GM20000 (cell line): ENCODE results near the gene NSUN2.
"Not testable (repeated sequence)": the region's sequence is repeated elsewhere in the genome, so short reads cannot be mapped to it uniquely, and the experiment has no call there.

Experiments used
- DNase-seq: peaks from one replicate; pipeline ENCODE4 v3.0.0; 2012; ENCODE audit warnings: low spot score
- CTCF ChIP-seq: IDR thresholded peaks from 2 replicates; pipeline ENCODE4 v1.5.1; 2012; ENCODE audit warnings: mild to moderate bottlenecking, control low read depth; ENCODE audit errors: extremely low read depth, missing control alignments

NSUN2 gene

DNA sequence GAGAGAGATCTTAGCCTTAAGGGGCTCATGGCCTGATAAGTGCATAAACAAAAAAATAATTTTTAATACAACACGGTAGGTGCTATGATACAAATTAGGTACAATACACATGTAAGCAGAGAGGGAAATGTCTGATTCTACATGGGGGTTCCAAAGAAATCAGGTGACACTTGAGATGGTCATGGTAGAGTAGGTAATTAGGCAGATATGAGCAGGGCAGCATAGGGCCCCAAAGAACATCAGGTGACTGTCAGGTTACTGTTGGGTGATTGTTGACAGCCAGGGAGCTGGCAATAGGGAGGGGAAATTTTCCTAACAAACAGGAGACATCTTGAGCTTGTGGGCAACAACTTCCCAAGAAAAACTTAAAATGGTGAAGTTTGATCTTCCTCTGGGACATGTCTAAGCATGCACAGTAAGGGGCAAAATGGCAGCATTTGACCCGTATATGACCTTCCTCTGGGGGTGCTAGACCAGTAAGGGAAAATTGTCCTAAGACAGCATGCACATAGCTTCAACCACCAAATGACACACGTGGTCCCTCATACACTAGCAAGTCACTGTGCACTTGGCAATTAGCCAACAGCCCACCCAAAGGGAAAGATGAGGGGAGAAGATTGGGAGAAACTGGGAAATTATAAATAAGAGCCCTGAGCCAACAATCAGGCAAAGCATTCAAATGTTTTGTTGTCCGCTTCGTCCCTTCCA is 43.1 kb upstream of the NSUN2 start:
- no peak for DNase-seq
- TF ChIP-seq CTCF: no peak

DNA sequence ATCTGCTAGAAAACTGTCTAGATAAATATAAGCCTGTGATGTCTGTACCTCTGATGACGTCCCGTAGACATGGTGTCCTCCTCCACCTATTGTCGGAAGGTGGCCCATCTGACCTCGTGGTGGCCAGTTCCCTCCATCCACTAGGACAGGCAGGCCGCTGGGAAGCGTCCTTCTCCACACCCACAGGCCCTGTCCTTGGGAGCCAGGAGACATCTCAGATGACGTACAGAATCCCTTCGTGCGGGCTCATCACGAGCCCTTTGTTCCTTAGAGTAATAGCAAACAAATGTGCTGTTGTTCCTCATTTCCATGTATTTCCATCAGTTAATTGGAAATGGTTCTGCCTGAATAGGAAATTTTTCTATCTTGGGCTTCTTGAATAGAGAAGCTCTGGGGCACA is 42.0 kb upstream of the NSUN2 start:
- no peak for DNase-seq
- TF ChIP-seq CTCF: no peak

DNA sequence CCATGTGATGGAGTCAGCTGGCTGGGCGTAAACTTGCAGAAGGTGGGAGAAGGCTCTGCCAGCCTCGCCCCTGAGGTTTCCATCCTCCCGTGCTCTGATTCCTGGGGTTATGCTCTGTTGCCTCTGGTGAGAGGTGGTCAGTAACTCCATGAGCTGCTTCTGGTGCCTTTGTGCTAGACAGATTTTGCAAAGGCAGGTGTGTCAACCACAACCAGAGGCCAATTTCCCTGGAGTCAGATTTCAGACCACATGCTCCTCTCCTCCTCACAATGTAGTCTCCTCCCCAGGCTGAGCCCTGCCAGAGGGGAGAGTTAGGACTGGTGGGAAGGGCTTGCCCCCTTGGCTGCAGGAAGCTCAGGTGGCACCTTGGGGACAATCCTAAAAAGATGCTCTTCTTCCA is 41.6 kb upstream of the NSUN2 start:
- TF ChIP-seq CTCF: no peak
- no peak for DNase-seq

DNA sequence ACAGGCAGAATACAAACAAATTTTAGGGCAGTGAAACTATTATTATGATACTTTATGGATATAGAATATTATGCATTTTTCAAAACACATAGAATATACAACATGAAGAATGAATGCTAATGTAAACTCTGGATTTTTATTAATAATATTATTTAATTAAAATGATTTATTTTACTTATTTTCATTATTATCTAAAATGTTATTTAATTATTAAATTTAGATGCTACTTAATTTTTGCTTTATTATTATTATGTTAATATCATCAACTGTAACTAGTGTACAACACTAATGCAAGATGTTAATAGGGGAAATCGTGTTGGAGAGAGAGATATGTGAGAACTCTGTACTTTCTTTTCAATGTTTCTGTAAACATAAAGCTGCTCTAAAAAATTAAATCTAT is 41.1 kb upstream of the NSUN2 start:
- no peak for DNase-seq
- TF ChIP-seq CTCF: no peak

GRCh38 chr5:6673031-6673430 is 40.2 kb upstream of the NSUN2 start:
- TF ChIP-seq CTCF: no peak
- DNase-seq: no peak

DNA sequence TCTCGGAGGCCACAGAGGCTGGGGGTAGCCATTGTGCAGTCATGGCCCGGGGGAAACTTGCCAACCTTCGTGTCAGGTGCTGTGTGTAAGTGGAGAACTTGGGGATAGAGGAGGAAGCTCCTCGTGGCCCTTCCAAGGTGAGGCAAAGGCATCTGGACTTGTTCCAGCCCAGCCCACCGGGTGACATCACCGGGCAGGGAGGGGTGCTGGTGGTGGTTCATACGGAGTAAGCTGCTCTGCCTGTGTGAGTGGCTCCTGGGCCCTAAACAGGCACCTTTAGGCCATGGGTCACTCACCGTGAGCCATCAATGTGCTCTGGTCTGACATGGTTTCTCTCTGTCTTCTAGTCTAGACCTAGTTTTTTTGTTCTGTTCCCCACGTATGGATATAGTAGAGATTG is 35.9 kb upstream of the NSUN2 start:
- DNase-seq: not testable (repeated sequence)

- no peak for DNase-seq
- TF ChIP-seq CTCF: no peak
Observed at GRCh38 chr5:6667648-6668047, 34.8 kb upstream of the NSUN2 start.

DNA sequence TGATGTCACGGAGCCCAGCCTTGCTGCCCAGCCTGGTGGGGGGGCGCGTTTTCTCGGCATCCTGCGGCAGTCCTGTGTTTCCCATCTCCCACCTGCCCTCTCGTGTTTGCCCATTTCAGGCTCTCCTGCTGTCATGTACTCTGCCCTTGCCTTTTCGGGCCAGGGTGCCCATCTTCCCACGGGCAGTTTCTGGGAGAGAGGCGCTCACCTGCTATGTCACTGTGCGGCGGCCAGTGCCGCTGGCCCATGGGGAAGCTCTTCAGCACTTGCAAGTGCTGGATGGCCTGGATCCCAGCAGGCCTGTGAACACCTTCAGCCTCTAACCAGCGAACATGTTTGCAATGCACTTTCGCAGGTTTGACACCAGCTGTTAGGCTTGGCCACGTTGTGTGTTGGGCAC is 33.9 kb upstream of the NSUN2 start:
- no peak for DNase-seq
- TF ChIP-seq CTCF: no peak
